HL-60/S4 treated with phorbol 12-myristate 13-acetate at 8.2 ng/mL for 4 days and 3 days (cell line): Measurements from ENCODE around the gene IRF2BP1.
"Not testable (repeated sequence)": the region's sequence is repeated elsewhere in the genome, so short reads cannot be mapped to it uniquely, and the experiment has no call there.

ENCODE experiments used
- in situ Hi-C: fragments of 300-500 bp; cut with MboI; formaldehyde crosslinking; loops from 2 replicates; pipeline ENCODE4 v1.15.0; 2022; ENCODE audit warnings: low sequenced_read_pairs

The IRF2BP1 gene

DNA sequence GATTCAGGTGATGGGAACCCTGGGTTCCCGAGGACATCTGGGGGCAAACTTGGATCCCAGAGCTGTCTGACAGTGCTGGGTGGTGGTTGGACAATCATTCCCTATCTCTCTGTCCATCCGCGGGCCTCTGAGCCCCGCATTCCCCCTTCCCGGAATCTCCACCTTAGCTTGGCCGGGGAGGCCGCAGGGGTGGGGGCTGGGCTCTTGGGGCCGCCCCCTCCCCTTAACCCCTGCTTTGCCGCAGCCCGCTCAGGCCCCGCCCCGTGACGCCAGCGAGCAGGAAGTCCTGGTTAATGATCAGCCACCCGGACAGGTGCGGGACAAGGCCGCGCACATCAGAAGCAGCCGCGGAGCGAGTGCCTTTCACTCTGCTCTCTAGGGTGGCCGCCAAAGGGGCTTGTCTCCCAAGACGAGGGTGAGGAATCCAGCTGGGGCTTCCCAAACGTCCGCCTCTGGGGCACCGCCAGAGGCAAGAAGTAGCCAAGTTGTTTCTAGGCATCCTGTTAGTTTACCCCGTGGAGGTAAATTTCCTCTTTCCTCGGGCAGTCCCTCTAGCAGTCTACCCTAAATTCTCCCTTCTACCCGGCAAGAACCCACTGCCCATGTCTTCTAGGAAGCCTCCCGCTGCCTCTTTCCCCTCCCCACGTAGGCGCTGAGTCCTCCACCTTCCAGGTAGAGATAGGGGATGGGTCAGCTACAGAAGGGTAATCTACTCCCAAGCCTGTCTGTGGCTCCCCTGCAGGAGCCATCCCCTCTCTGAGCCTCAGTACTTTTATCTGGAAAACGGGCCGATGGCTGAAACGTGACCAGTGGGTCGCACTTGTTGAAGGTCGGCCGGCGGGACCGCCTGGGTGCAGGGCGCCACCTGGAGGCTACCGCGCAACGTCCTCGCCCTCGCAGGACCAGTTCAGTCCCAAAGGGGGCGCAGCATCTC, 3.0 kb downstream of the IRF2BP1 start:
- in situ Hi-C loops: no loop called here

DNA sequence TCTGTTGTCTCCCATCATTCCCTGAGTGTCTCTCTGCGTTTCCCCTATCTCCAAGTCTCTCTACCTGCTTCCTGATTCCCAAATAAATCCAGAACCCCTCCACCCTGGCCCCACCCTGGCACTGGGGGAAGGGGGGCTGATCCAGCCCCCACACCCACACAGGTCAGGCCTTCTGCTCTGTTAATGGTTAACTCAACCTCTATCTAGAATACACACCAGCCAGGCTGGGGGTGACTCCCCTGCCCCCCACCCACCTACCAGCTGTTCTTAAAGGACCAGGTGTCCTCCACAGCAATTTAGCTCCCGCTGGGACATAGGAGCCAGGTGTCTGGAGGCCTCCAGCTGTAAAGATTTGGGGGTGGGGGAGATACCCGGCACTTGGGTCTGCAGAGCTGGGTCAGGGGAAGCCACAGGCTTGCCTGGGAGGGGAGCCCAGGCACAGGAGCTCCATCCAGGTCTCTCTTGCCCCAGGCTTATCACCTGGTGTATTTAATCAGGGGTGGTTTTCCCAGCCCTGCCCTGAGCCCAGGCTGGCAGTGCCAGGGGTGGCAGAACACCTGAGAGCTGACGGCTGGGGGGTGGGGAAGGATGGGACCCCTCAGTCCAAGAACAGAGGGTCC, 3.9 kb downstream of the IRF2BP1 start:
- in situ Hi-C loops: no loop called here

DNA sequence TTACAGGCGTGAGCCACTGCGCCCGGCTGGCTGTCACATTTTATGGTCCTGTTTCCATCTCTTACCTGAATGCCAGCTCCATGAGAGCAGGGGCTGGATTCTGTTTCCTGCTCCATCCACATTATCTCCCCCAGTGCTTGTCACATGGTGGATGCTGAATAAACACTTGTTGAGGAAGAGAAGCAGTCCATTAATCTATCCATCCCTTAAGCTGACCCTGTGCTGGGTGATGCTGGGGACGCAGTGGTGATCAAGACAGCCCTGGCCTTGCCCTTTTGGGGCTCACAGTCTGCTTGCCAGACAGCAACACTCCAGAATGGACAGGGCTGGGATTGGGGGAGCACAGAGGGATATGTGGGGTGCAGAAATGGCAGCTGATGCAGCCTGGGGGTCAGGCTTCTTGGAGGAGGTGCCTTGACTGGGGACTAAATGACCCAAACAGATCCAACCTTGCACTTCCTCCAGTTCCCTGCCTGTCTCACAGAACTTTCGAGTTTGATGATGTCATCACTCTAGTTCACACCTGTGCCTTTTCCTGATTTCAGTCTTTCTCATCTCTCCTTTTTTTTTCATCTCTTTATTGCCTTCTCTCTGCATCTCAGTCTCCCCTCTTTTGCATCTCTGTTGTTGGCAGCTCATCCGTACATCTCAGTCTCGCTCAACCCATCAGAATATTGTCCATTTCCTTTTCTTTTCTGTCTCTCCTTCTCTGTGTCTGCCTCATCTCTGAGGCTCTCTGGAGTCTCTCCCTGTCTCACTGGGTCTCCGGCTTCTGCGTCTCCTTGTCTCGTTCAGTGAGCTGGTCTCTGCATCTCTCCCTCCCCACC, 4.6 kb downstream of the IRF2BP1 start:
- in situ Hi-C loops: no loop called here

DNA sequence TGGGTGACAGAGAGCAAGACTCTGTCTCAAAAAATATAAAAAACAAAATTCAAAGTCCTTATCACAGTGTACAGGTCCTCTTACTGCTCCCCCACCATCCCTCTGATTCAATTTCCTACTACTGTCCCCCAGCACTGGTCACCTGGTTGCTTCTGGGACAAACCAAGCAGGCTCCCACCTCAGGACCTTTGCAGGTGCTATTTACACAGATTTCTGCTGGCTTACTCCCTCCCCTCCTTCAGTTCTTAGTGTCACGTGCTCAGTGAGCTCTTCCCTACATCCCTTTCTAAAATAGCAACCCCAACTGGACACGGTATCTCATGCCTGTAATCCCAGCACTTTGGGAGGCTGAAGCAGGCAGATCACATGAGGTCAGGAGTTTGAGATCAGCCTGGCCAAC, 6.0 kb downstream of the IRF2BP1 start:
- in situ Hi-C loops: no loop called here

DNA sequence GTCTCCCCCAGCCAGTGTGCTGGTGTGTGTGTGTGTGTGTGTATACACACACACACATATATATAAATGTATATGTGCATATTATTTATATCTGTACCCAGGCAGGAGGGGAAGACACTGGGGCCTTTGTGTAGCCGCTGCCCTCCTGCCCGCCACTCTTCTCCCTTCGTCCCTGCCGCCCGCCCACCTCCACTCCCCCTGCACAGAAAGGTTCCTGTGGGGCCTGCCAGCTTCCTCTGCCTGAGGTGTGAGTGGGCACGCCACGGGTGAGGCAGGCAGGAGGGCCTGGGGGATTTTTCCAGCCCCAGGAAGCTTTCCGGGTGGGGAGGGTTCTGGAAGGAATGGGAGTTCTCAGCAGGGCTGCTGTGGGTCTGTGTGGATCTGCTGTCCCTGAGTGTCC, 6.9 kb downstream of the IRF2BP1 start:
- in situ Hi-C loops: no loop called here

DNA sequence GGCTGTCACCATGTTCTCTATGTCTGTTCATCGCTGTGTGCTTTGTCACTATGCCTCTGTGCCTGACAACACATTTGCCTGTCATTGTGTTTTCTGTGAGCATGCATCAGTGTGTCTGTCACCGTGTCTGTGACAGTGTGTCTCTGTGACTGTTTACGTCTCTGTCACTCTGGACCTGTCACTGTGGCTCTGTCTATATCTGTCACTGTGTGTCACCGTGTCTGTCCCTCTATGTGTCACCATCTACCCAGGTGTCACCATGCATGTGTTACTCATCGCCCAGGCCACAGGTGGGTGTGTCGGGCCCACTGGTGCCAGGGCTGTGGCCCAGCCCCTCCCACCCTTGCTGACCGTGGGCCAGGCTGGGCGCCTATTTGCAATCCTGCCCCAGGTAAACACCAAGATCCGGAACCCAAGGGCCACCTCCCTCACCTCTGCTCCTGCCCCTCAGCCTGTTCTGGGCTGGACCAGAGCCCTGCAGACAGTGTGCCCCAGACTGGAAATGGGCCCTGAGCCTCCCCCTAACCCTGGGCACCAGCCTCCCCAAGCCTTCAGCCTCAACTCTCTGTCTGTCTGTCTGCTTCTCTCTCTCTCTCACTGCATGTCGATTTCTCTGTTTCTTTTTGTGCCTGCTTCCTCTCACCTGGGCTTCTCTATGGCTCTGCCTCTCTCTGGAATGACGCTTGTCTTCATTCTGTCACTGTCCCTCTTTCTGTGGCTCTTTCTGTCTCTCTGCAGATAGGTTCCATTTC, 7.7 kb downstream of the IRF2BP1 start:
- in situ Hi-C loops: no loop called here

DNA sequence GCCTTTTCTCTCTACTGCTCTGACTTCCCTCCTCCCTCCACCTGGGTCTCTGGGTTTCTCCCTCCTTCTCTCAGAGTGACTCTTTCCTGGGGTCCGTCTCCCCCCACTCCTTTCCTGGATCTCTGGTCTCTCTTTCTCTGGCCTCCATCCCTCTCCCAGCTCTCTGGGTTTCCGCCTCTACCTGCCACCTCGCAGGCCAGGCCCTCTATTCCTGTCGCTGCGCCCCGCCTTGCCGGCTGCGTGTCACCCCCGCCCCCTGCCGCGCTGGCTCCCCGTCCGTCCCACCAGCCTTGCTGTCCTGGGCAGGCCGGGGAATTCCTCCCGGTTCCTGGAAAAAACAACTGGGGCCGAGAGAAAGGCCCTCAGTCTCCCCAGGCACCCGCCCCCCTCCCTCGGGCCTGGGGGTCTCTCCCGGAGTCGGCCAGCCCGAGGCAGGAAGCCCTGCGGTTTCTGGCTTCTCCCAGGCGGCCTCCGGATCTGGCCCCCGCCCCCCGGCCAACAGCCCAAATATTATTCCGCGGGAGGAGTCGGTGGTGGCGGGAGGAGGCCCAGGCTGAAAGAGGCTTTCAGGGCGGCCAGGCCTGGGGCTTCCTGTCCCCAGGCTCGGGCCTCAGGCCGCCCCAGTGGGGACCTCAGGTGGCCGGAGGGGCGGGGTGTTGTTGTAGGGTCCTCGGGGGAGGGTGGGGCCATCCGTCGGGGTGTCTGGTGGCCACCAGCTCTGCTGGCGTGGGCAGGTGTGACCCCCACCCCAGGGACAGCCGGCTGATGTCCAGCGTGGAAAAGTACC, 9.3 kb downstream of the IRF2BP1 start:
- in situ Hi-C loops: no loop called here

DNA sequence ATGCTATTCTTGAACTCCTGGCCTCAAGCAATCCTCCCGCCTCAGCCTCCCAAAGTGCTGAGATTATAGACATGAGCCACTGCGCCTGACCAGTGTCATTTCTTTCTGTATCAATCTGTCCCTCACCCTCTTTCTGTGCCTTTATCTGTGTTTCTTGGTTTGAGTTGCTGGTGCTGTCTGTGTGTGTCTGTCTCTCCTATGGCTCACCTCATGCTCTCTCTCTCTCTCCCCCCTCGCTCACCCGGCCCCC, 9.9 kb downstream of the IRF2BP1 start:
- in situ Hi-C loops: no loop called here

DNA sequence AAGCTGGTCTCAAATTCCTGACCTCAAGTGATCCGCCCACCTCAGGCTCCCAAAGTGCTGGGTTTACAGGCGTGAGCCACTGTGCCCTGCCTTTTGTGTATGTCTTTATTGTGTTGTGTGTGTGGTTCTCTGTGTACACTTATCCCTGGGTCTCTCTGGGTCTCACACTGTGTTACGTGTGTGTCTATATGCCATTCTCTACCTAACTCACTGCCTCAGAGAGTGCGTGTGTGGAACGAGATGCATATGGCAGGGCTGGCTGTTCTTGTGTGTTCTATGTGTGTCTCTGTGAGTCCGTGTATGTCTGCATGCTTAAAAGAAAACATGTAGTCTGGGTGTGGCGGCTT, 11.3 kb downstream of the IRF2BP1 start:
- in situ Hi-C loops: no loop called here

DNA sequence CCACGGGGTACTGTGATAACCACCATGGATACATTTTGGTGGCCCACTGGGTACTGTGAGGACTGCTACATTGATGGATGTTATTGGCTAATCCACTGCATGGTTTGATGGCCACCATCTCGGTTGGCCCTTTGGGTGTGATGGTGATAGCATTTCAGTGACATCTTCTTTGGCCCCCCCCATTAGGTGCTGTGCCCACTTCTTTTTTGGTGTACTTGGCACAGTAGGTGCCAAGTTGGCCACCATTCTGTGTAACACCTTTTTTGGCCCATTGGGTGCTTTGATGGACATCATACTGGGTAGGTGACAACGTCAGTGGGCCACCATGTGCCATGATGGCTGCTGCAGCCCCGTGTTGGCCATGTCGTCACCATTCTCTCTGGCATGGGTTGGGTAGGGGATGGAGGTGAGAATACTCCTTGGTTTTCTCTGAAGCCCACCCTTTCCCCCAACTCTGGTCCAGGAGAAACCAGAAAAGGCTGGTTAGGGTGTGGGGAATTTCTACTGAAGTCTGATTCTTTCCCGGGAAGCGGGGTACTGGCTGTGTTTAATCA, 12.6 kb downstream of the IRF2BP1 start:
- in situ Hi-C loops: no loop called here

DNA sequence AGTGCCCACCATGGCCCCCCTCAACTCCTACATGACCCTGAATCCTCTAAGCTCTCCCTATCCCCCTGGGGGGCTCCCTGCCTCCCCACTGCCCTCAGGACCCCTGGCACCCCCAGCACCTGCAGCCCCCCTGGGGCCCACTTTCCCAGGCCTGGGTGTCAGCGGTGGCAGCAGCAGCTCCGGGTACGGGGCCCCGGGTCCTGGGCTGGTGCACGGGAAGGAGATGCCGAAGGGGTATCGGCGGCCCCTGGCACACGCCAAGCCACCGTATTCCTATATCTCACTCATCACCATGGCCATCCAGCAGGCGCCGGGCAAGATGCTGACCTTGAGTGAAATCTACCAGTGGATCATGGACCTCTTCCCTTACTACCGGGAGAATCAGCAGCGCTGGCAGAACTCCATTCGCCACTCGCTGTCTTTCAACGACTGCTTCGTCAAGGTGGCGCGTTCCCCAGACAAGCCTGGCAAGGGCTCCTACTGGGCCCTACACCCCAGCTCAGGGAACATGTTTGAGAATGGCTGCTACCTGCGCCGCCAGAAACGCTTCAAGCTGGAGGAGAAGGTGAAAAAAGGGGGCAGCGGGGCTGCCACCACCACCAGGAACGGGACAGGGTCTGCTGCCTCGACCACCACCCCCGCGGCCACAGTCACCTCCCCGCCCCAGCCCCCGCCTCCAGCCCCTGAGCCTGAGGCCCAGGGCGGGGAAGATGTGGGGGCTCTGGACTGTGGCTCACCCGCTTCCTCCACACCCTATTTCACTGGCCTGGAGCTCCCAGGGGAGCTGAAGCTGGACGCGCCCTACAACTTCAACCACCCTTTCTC, 13.6 kb downstream of the IRF2BP1 start:
- in situ Hi-C loops: no loop called here

DNA sequence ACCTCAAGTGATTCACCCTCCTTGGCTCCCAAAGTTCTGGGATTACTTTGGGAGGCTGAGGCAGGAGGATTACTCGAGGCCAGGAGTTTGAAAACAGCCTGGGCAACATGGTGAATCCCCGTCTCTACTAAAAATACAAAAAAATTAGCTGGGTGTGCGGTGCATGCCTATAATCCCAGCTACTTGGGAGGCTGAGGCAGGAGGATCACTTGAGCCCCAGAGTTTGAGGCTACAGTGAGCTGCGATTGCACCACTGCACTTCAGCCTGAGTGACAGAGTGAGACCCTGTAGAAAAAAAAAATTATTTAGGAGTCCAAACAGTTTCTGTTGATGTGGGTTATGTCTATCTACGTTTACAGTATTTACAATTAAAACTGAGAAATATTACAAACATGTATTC, 15.1 kb downstream of the IRF2BP1 start:
- in situ Hi-C loops: no loop called here

DNA sequence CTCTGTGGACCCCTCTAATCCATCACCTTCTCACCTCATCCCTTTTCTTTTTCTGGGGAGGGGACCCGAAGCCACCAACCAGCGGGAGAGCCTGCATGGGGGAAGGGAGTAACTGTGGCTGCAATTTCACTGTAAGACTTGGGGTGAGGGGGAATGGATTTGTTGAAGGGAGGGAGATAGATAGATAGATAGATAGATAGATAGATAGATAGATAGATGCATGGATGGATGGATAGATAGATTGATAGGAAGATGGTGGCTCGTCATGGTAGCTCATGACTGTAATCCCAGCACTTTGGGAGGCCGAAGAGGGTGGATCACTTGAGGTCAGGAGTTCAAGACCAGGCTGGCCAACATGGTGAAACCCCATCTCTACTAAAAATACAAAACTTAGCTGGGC, 18.7 kb downstream of the IRF2BP1 start:
- in situ Hi-C loops: not testable (repeated sequence)

DNA sequence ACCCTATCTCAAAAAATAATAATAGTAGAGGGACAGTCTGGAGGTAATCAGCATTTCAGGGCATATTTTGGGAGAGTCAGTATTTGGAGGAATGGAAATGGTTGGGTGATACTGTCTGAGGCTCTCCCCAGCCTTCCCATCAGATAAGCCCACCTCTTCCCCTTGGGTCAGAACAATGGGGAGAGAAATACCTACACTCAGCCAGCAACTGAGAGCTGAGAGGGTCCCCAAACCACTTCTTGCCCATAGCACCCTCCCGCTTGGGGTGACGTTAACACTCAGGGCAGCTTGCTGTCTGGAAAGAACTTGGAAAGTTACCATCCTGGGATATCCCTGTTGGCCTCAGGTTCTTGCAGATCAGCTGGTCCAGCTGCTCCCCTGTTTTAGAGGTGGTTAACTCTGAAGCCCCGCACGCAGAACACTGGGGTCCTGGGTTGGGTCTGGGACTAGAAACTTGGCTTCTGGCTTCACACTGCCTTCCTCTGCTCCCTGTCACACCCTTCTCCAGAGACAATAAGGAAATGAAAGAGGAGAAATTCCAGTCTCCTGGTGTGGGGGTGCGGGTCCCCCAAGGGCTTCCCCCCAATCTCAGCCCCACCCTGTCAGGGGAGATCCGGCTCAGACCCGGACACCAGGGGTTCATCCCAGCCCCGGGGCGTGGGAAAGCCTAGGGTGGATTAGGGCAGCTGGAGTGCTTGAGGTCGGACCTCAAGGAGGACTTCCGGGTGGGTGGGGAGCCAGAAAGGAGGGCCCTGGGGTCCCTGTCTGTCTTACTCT, 19.4 kb downstream of the IRF2BP1 start:
- in situ Hi-C loops: no loop called here

DNA sequence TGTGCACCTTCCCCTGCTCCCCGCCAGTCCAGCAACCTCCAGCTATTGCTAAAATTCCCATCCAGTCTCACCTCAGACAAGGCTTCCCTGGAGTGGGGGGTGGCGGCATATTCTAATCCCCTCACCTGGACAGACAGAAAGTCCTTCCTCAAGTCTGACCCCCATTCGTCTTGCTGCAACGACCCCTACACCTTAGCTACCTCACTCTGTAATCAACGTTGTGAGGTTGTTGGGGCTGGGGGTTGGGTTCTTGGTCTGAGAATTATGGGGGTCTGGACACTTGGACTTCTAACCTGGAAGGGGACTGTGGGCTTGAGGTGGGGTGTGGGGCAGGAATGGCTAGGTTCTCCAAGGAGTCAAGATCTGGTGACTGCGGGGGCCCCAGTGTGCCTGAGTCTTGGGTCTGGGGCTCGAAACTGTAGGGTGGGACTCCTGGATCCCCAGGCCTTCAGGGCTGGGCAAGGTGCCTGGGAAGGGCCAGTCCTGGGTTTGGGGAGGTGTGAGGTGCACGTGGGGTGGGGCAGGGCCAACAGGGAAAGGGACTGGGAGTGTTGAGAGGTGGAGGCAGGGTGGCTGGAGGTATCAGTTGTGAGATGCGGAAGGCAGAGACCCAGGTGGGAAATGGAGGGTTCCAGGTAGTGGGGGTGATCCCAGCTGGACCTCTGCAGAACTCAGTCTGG, 20.5 kb downstream of the IRF2BP1 start:
- in situ Hi-C loops: no loop called here

DNA sequence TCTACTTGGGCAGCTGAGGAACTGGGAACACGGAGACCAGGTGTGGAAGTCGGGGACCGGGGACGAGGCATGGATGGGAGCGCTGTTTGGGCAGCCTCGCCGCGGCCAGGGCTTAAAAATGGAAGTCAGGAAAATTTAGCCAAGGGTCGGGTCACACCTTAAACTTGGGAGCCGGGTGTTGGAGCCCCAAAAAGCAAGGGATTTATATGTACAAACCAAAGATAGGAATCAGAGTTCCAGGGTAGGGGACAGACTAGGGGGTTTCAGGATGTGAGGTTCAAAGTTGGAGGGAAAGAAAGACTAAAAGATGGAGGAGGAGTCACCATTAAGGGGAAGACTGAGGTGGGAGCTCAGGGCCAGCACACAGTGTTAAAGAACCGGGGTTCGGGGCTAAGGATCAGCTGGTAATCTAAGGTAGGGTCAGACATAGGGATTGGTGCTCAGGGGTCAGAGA, 21.3 kb downstream of the IRF2BP1 start:
- in situ Hi-C loops: no loop called here

DNA sequence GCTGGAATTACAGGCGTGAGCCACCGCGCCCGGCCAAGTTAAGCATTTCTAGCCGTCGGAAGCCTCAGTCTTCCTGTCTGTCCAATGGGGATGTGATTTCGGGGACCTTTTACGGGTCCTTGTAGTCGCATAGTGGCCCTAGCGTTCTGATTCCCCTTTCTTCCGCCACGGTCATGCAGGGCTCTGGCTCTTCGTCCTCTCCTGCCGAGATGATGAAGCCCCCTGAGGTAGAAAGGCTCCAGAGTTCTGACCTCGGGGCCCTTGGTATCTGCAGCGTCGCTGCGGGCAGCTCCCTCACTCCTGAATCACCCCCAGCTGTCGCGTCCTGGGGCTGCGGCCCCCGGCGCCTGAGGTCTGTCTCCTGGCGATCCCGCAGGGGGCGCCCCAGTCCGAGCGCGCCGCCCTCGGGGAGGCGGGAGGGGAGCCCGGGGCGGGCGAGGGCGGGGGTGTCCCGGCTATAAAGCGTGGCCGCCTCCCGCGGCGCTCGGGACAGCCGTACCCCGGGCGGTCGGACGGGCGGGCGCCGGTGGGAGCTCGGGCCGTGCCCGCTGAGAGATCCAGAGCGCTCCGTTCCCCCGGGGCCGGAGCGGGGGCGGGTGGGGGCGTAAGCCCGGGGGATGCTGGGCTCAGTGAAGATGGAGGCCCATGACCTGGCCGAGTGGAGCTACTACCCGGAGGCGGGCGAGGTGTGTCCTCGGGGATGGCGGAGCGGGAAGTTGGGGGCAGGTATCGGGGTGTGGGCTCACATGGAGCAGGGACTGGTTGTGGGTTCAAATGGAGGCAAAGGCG, 21.9 kb downstream of the IRF2BP1 start, which contains the start of gene FOXA3:
Gene FOXA3 (plus strand): TSS at position 487 of the 789 bp plus-strand sequence. CDS start 131 bp downstream, at position 618.
- in situ Hi-C loops: no loop called here
